B cell (primary cell): Measurements from ENCODE around the gene PHOSPHO1. TPM values are rescaled to one million over a fixed set of nuclear protein-coding genes. Genes with fewer than 3 reads are reported as not detected.

Source experiments
- ATAC-seq: fragments of 200-7000 bp; cut with Tn5 transposase; one replicate; pipeline ENCODE4 v1.10.0; 2021; ENCODE audit warnings: low read depth, mild to moderate bottlenecking, moderate number of reproducible peaks, moderate library complexity
- CTCF ChIA-PET: fragments of 350-600 bp; sonication (Branson Sonifier 250); formaldehyde crosslinking; loops from one replicate; lab custom pipeline; 2021; ENCODE audit warnings: antibody characterized with exemption, inconsistent platforms; lab: Charles Lee
- POLR2A ChIA-PET: fragments of 350-600 bp; sonication (Branson Sonifier 250); formaldehyde crosslinking; loops from one replicate; lab custom pipeline; 2021; ENCODE audit warnings: antibody characterized with exemption; lab: Charles Lee
- DNase-seq: peaks from one replicate; pipeline ENCODE4 v3.0.0; 2013
- H2AFZ ChIP-seq: 2 replicates; pipeline ENCODE4 v1.6.1; 2012; ENCODE audit warnings: mild to moderate bottlenecking, low read depth, low read length; ENCODE audit not compliant: insufficient read depth, poor library complexity, severe bottlenecking
- H3K27ac ChIP-seq, 2 donors: 1 replicate in 1 of 2; 2 replicates in 1 of 2; pipeline ENCODE4 v1.5.1; 2012 to 2013; ENCODE audit warnings: low read length in 2 of 2, mild to moderate bottlenecking in 2 of 2, moderate library complexity in 1 of 2
- H3K27me3 ChIP-seq, 4 experiments: fragments of 200-600 bp in 1 of 4; sonication (generic) in 1 of 4; replicated peaks in 1 of 4; 1 replicate in 2 of 4; 2 replicates in 2 of 4; pipeline versions ENCODE4 v1.6.1 to v1.7.0; 2013 to 2016; ENCODE audit warnings: low read length in 3 of 4, mild to moderate bottlenecking in 2 of 4, mixed read lengths in 1 of 4, moderate library complexity in 1 of 4; ENCODE audit not compliant: insufficient read depth in 4 of 4, control insufficient read depth in 3 of 4; ENCODE audit errors: control extremely low read depth in 1 of 4
- H3K36me3 ChIP-seq, 2 experiments: replicated peaks in 1 of 2; 1 replicate in 1 of 2; 2 replicates in 1 of 2; pipeline versions ENCODE4 v1.6.1 to v1.7.1; 2013; ENCODE audit warnings: low read length in 1 of 2; ENCODE audit not compliant: insufficient read depth in 2 of 2, control insufficient read depth in 1 of 2; ENCODE audit errors: control extremely low read depth in 1 of 2, extremely low read depth in 1 of 2
- H3K4me1 ChIP-seq, 2 donors: fragments of 200-600 bp in 1 of 2; sonication (generic) in 1 of 2; 1 replicate in 1 of 2; 2 replicates in 1 of 2; pipeline versions ENCODE4 v1.5.1 to v1.6.1; 2013 to 2017; ENCODE audit warnings: low read length in 2 of 2; ENCODE audit not compliant: control insufficient read depth in 2 of 2, insufficient read depth in 2 of 2
- H3K4me2 ChIP-seq: replicated peaks from 2 replicates; pipeline ENCODE3; 2012; ENCODE audit warnings: mild to moderate bottlenecking, low read depth, low read length; ENCODE audit not compliant: poor library complexity, severe bottlenecking
- H3K4me3 ChIP-seq, 5 experiments: fragments of 200-600 bp in 1 of 5; sonication (generic) in 1 of 5; 1 replicate in 3 of 5; 2 replicates in 2 of 5; pipeline versions ENCODE4 v1.5.1 to v1.7.0; 2011 to 2016; ENCODE audit warnings: low read length in 4 of 5, mild to moderate bottlenecking in 4 of 5, low read depth in 2 of 5, control low read depth in 1 of 5, moderate library complexity in 1 of 5; ENCODE audit not compliant: insufficient read depth in 1 of 5; ENCODE audit errors: control extremely low read depth in 1 of 5, extremely low read depth in 1 of 5
- H3K79me2 ChIP-seq: fragments of 200-600 bp; sonication (generic); one replicate; pipeline ENCODE4 v1.6.0; 2016; ENCODE audit warnings: low read length; ENCODE audit not compliant: control insufficient read depth, insufficient read depth
- H3K9ac ChIP-seq: fragments of 200-600 bp; sonication (generic); 2 replicates; pipeline ENCODE4 v1.6.1; 2017; ENCODE audit warnings: mild to moderate bottlenecking, low read length, moderate library complexity
- H3K9me3 ChIP-seq, 3 donors: one replicate each; pipeline versions ENCODE4 v1.6.1 to v1.7.1; 2013; ENCODE audit warnings: low read length in 2 of 3; ENCODE audit not compliant: control insufficient read depth in 2 of 3, insufficient read depth in 1 of 3; ENCODE audit errors: control extremely low read depth in 1 of 3
- H4K20me1 ChIP-seq: 2 replicates; pipeline ENCODE4 v1.6.0; 2012; ENCODE audit warnings: mild to moderate bottlenecking, low read length; ENCODE audit not compliant: insufficient read depth, control insufficient read depth, poor library complexity, severe bottlenecking
- H3K27ac Mint-ChIP-seq: one replicate; pipeline ENCODE4 v1.8.0; 2021; ENCODE audit warnings: mixed read lengths
- H3K27me3 Mint-ChIP-seq: one replicate; pipeline ENCODE4 v1.8.0; 2021; ENCODE audit warnings: mixed read lengths
- H3K4me1 Mint-ChIP-seq: one replicate; pipeline ENCODE4 v1.8.0; 2021; ENCODE audit warnings: mixed read lengths
- H3K4me3 Mint-ChIP-seq: one replicate; pipeline ENCODE4 v1.8.0; 2021; ENCODE audit warnings: mixed read lengths
- H3K9me3 Mint-ChIP-seq: one replicate; pipeline ENCODE4 v1.8.0; 2022; ENCODE audit warnings: mixed read lengths; ENCODE audit not compliant: insufficient read depth
- EZH2 ChIP-seq: IDR thresholded peaks from 2 replicates; pipeline ENCODE4 v1.6.1; 2012; ENCODE audit warnings: borderline replicate concordance, low read depth, mild to moderate bottlenecking, moderate library complexity, low read length; ENCODE audit not compliant: insufficient read depth, poor library complexity, severe bottlenecking
- WGBS: methylation state at CpG from one replicate; pipeline ENCODE4 v1.1.5; 2013; ENCODE audit warnings: missing lambda C conversion rate; ENCODE audit not compliant: insufficient coverage; 5-methylcytosine and 5-hydroxymethylcytosine counted together
- intact Hi-C: fragments of 100-400 bp; cut with micrococcal nuclease; formaldehyde crosslinking; loops from one replicate; pipeline ENCODE4 v1.10.0; 2022
- polyA plus RNA-seq: library from polyadenylated mRNA; depleted of rRNA; stranded (reverse); fragments of >200 nt; gene quantifications from 2 replicates; pipeline ENCODE4 v1.2.3, GENCODE V29; 2012
- total RNA-seq, 2 donors: library from RNA; stranded (reverse); fragments of 120-200 nt in 1 of 2; gene quantifications; 1 replicate in 1 of 2; 2 replicates in 1 of 2; pipeline versions ENCODE4 v1.2.3 to v1.2.4, GENCODE V29; 2013 to 2022
- TF ChIP-seq, protein P1 (sequence below): fragments of 200-600 bp; IDR thresholded peaks from one replicate; pipeline ENCODE4 v1.8.0; 2022; ENCODE audit warnings: antibody characterized with exemption, mild to moderate bottlenecking

The PHOSPHO1 gene
- total and polyA plus RNA-seq, 2 donors (not counting 1 experiment from before 2014, with no cell fraction given) = 0.15 TPM; not detected in 1

DNA sequence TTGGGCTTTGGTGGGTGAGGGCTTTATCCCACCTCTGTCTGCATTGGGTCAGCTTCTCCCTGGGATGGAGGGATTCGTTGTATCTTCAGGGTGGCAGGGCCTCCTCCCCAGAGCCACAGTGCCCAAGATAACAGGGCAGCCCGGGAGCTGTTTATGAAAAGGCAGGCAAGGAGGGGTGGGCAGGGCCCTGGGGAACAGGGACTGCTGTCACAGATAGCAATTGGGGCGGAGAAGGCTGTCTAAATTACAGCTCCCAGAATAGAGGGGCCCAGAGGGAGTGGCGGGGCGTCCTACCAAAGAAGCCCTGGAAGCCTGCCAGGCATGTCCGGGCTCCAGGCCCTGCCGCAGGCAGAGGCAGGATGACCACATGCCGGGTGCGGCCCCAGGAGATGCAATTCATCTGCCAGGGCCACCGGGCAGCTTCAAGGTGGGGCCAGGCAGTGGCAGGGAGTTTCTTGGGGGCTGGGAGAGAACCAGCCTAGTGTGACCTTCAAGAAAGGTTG lies 18.8 kb upstream of the PHOSPHO1 start:
- no peak overlapping the region for H3K4me3 ChIP-seq
- peaks cover 23% of the 10 kb centered on the region for H3K27me3 Mint-ChIP-seq
- intact Hi-C loops = no loop called here
- no peaks in the 10 kb centered on the region for H3K9me3 Mint-ChIP-seq
- no peaks in the 10 kb centered on the region for H3K36me3 ChIP-seq
- H3K27ac Mint-ChIP-seq = no peak overlapping the region
- no peaks in the 10 kb centered on the region for H3K4me1 ChIP-seq
- no peak overlapping the region for H3K4me3 Mint-ChIP-seq
- no peak overlapping the region for H3K9ac ChIP-seq
- H3K27ac ChIP-seq = no peak overlapping the region
- no peak overlapping the region for H3K4me2 ChIP-seq
- no peaks in the 10 kb centered on the region for H4K20me1 ChIP-seq
- ChIA-PET POLR2A (no interaction called here), CTCF (interaction anchor here (1.5 kb wide), 1 partner anchor 71 kb away, joined by 3 read pairs; no protein-coding TSS in a partner anchor)
- H3K79me2 ChIP-seq = no peaks in the 10 kb centered on the region
- H3K27me3 ChIP-seq = peaks cover 0 to 7% (median 0%) of the 10 kb centered on the region in 4 experiments
- 45% methylated on average over 8 of the region's 10 CpGs for WGBS
- H3K4me1 Mint-ChIP-seq = peaks cover 6% of the 10 kb centered on the region
- TF ChIP-seq EZH2 = no peak
- TF ChIP-seq, protein P1, sequence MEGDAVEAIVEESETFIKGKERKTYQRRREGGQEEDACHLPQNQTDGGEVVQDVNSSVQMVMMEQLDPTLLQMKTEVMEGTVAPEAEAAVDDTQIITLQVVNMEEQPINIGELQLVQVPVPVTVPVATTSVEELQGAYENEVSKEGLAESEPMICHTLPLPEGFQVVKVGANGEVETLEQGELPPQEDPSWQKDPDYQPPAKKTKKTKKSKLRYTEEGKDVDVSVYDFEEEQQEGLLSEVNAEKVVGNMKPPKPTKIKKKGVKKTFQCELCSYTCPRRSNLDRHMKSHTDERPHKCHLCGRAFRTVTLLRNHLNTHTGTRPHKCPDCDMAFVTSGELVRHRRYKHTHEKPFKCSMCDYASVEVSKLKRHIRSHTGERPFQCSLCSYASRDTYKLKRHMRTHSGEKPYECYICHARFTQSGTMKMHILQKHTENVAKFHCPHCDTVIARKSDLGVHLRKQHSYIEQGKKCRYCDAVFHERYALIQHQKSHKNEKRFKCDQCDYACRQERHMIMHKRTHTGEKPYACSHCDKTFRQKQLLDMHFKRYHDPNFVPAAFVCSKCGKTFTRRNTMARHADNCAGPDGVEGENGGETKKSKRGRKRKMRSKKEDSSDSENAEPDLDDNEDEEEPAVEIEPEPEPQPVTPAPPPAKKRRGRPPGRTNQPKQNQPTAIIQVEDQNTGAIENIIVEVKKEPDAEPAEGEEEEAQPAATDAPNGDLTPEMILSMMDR = no peak
- H2AFZ ChIP-seq = no peak overlapping the region
- ATAC-seq (no peak), DNase-seq (no peak)
- no peaks in the 10 kb centered on the region for H3K9me3 ChIP-seq

DNA sequence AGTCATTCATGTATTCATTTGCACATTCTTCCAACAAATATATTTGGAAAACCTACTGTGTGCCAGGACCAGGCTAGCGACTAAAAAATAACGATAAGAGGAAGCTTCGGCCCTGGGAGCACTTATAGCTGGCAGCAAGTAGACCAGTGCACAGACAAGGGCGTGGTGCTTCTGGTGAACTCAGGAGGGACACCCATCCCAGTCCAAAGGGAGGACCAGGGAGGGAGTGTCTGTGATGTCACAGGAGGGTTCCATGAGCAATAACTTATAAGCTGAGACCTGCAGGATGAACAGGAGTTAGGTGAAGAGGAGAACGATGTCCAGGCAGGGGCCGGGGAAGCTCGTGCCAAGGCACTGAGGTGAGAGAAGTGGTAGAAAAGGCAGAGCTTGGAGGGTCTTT lies 17.4 kb upstream of the PHOSPHO1 start:
- TF ChIP-seq, protein P1 = no peak
- TF ChIP-seq EZH2 = no peak

More for the DNA sequence above, 17.4 kb upstream of the PHOSPHO1 start:
- Histone ChIP-seq H3K4me3 (no peak overlapping the region), H3K9me3 (no peaks in the 10 kb centered on the region), H4K20me1 (no peaks in the 10 kb centered on the region), H3K9ac (no peak overlapping the region), H2AFZ (no peak overlapping the region), H3K36me3 (no peaks in the 10 kb centered on the region), H3K4me2 (no peak overlapping the region), H3K79me2 (no peaks in the 10 kb centered on the region), H3K4me1 (no peaks in the 10 kb centered on the region), H3K27me3 (peaks cover 0 to 7% (median 0%) of the 10 kb centered on the region in 4 experiments), H3K27ac (no peak overlapping the region)
- CTCF ChIA-PET = interaction anchor here (1.2 to 1.5 kb wide), 2 partner anchors 20 to 70 kb away, joined by 3 read pairs; no protein-coding TSS in a partner anchor
- H3K9me3 Mint-ChIP-seq = no peaks in the 10 kb centered on the region
- peaks cover 28% of the 10 kb centered on the region for H3K27me3 Mint-ChIP-seq
- no peak overlapping the region for H3K4me3 Mint-ChIP-seq
- POLR2A ChIA-PET = no interaction called here
- no peak for DNase-seq
- peaks cover 6% of the 10 kb centered on the region for H3K4me1 Mint-ChIP-seq
- intact Hi-C loops = no loop called here
- 93% methylated on average over 7 of the region's 7 CpGs for WGBS
- no peak overlapping the region for H3K27ac Mint-ChIP-seq
- ATAC-seq = no peak
